Measurements from ENCODE around the gene FXYD1. TPM values are rescaled to one million over a fixed set of nuclear protein-coding genes. Genes with fewer than 3 reads are reported as not detected.

The FXYD1 gene
- total RNA-seq, 2 donors from 2014 or later, result not detected

- peaks cover 4% of the 10 kb centered on the region for H3K9me3 Mint-ChIP-seq
- ATAC-seq (no peak), DNase-seq (ENCODE audit: low spot score) (no peak)
- H3K4me3 Mint-ChIP-seq, result no peak overlapping the region
- H3K27ac Mint-ChIP-seq, result no peak overlapping the region
- no peaks in the 10 kb centered on the region for H3K36me3 Mint-ChIP-seq
- peaks cover 0 to 4% of the 10 kb centered on the region in 2 donors for H3K4me1 Mint-ChIP-seq (ENCODE audit: low read depth in 2 of 2)
- H3K27me3 Mint-ChIP-seq, result no peaks in the 10 kb centered on the region
These were observed 39.0 kb downstream of the FXYD1 start for GRCh38 chr19:35177377-35178274.

DNA sequence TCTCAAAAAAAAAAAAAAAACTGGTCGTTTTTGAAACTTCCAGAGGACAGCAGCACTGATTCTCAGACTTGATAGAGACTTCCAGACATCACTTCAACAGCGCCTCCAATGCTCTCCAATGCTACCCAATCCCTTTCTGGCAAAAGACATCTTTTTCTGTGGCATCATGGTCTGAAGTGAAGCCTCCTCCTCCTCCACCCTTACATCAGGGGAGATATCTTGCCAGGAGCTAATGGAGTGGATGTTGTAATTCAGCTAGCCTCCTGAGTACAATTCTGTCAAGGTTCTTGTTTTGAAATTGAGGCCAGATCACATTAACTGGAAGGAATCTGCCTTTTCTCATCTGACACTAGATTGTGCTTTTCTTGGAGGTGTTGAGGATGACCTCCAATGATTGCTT, 40.1 kb downstream of the FXYD1 start:
- no peak for DNase-seq (ENCODE audit: low spot score)
- no peak for ATAC-seq
- no peaks in the 10 kb centered on the region for H3K27me3 Mint-ChIP-seq
- H3K9me3 Mint-ChIP-seq, result peaks cover 4% of the 10 kb centered on the region
- no peak overlapping the region for H3K4me3 Mint-ChIP-seq
- H3K4me1 Mint-ChIP-seq (ENCODE audit: low read depth in 2 of 2), result peaks cover 0 to 4% of the 10 kb centered on the region in 2 donors
- no peak overlapping the region for H3K27ac Mint-ChIP-seq
- H3K36me3 Mint-ChIP-seq, result no peaks in the 10 kb centered on the region

- Mint-ChIP-seq H3K9me3 (peaks cover 4% of the 10 kb centered on the region), H3K27ac (no peak overlapping the region), H3K4me1 (ENCODE audit: low read depth in 2 of 2) (peaks cover 0 to 4% of the 10 kb centered on the region in 2 donors), H3K4me3 (no peak overlapping the region), H3K36me3 (no peaks in the 10 kb centered on the region), H3K27me3 (no peaks in the 10 kb centered on the region)
- ATAC-seq (no peak), DNase-seq (ENCODE audit: low spot score) (no peak)
These were observed 41.2 kb downstream of the FXYD1 start for GRCh38 chr19:35179830-35180229.

- H3K4me3 Mint-ChIP-seq, result no peak overlapping the region
- DNase-seq (ENCODE audit: low spot score), result no peak
- ATAC-seq, result no peak
- H3K36me3 Mint-ChIP-seq, result no peaks in the 10 kb centered on the region
- peaks cover 4% of the 10 kb centered on the region for H3K9me3 Mint-ChIP-seq
- H3K27ac Mint-ChIP-seq, result no peak overlapping the region
- peaks cover 0 to 4% of the 10 kb centered on the region in 2 donors for H3K4me1 Mint-ChIP-seq (ENCODE audit: low read depth in 2 of 2)
- H3K27me3 Mint-ChIP-seq, result no peaks in the 10 kb centered on the region
These were observed 42.8 kb downstream of the FXYD1 start for GRCh38 chr19:35181387-35181786.

DNA sequence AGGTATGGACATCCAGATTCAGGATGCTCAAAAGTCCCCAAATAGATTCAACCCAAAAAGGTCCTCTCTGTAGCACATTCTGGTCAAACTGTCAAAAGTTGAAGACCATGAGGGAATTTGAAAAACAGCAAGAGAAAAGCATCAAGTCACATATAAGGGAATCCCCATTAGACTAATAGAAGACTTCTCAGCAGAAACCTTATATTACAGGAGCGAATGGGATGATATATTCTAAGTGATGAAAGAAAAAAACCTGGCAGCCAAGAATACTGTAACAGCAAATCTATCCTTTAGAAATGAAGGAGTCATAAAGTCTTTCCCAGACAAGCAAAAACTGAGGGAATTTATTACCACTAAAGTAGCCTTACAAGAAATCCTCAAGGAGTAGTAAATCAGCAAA, 45.6 kb downstream of the FXYD1 start:
- ATAC-seq, result no peak
- no peaks in the 10 kb centered on the region for H3K4me1 Mint-ChIP-seq (ENCODE audit: low read depth in 2 of 2)

GRCh38 chr19:35184884-35185283, 46.3 kb downstream of the FXYD1 start:
- ATAC-seq (no peak), DNase-seq (ENCODE audit: low spot score) (no peak)
- no peaks in the 10 kb centered on the region for H3K4me1 Mint-ChIP-seq (ENCODE audit: low read depth in 2 of 2)
- no peaks in the 10 kb centered on the region for H3K9me3 Mint-ChIP-seq
- H3K4me3 Mint-ChIP-seq, result no peak overlapping the region
- no peak overlapping the region for H3K27ac Mint-ChIP-seq
- no peaks in the 10 kb centered on the region for H3K36me3 Mint-ChIP-seq
- H3K27me3 Mint-ChIP-seq, result no peaks in the 10 kb centered on the region

More for the DNA sequence above, 45.6 kb downstream of the FXYD1 start:
- no peaks in the 10 kb centered on the region for H3K36me3 Mint-ChIP-seq
- H3K9me3 Mint-ChIP-seq, result no peaks in the 10 kb centered on the region
- DNase-seq (ENCODE audit: low spot score), result no peak
- H3K27me3 Mint-ChIP-seq, result no peaks in the 10 kb centered on the region
- H3K4me3 Mint-ChIP-seq, result no peak overlapping the region
- H3K27ac Mint-ChIP-seq, result no peak overlapping the region

Other genes starting within 250 kb of the FXYD1 start
- 1 to 10 TPM; 3.1 to 6.6 TPM for gene ZNF30, start 211.9 kb upstream of the FXYD1 start, total RNA-seq
- gene ZNF792, start 174.6 kb upstream of the FXYD1 start, total RNA-seq, result 1 to 10 TPM; 7.7 to 8.2 TPM
- 100 to 1,000 TPM in 1 of 2 donors, 10 to 100 TPM in 1; 57.8 to 106 TPM for gene GRAMD1A, start 138.5 kb upstream of the FXYD1 start, total RNA-seq
- gene SCN1B, start 108.4 kb upstream of the FXYD1 start, total RNA-seq, result under 1 TPM; 0.52 to 0.95 TPM
- under 1 TPM in 1 of 2 donors, not detected in 1; 0.31 TPM for gene HPN, start 97.1 kb upstream of the FXYD1 start, total RNA-seq
- not detected for gene FXYD3, start 23.0 kb upstream of the FXYD1 start, total RNA-seq
- not detected for gene LGI4, start 3.8 kb upstream of the FXYD1 start, total RNA-seq
- gene FXYD7, start 4.4 kb downstream of the FXYD1 start, total RNA-seq, result not detected
- gene FXYD5, start 15.9 kb downstream of the FXYD1 start, total RNA-seq, result 100 to 1,000 TPM; 141 to 236 TPM
- not detected for gene FAM187B, start 89.9 kb downstream of the FXYD1 start, total RNA-seq
- gene LSR, start 110.2 kb downstream of the FXYD1 start, total RNA-seq, result 1 to 10 TPM; 1.5 to 2.7 TPM
- 100 to 1,000 TPM in 1 of 2 donors, 10 to 100 TPM in 1; 90.4 to 102 TPM for gene USF2, start 130.1 kb downstream of the FXYD1 start, total RNA-seq
- gene HAMP, start 143.7 kb downstream of the FXYD1 start, total RNA-seq, result 1 to 10 TPM in 1 of 2 donors, under 1 TPM in 1; 0.92 to 2.4 TPM
- under 1 TPM in 1 of 2 donors, not detected in 1; 0.38 TPM for gene MAG, start 153.3 kb downstream of the FXYD1 start, total RNA-seq
- 10 to 100 TPM in 1 of 2 donors, 1 to 10 TPM in 1; 1.1 to 15.0 TPM for gene CD22, start 190.4 kb downstream of the FXYD1 start, total RNA-seq
- gene FFAR1, start 209.1 kb downstream of the FXYD1 start, total RNA-seq, result under 1 TPM; 0.19 to 0.36 TPM
- gene FFAR3, start 219.6 kb downstream of the FXYD1 start, total RNA-seq, result under 1 TPM in 1 of 2 donors, not detected in 1; 0.62 TPM
- gene GPR42, start 232.2 kb downstream of the FXYD1 start, total RNA-seq, result under 1 TPM in 1 of 2 donors, not detected in 1; 0.56 TPM

Measured in natural killer cell treated with Interleukin-12 subunit alpha and Interleukin-12 subunit beta and Interleukin-15 and Interleukin-18, amount 100 ng/mL, for 72 hours (primary cell).